A673 (cell line): ENCODE results near the gene SLC27A1. TPM values are rescaled to one million over a fixed set of nuclear protein-coding genes. Genes with fewer than 3 reads are reported as not detected.

Source experiments
- BruUV-seq: library from RNA; stranded (reverse); fragments of 400-500 nt; replicated peaks from 2 replicates; lab custom pipeline; 2021; lab: Mats Ljungman, UMichigan
- CTCF ChIA-PET: fragments of 300-600 bp; sonication (Branson Sonifier 250); formaldehyde crosslinking; loops from one replicate; lab custom pipeline; 2022; ENCODE audit warnings: antibody characterized with exemption; lab: Charles Lee
- POLR2A ChIA-PET: fragments of 300-600 bp; sonication (Branson Sonifier 250); formaldehyde crosslinking; loops from one replicate; lab custom pipeline; 2022; ENCODE audit warnings: antibody characterized with exemption; ENCODE audit not compliant: low non-redundant PET; lab: Charles Lee
- DNase-seq: peaks from one replicate; pipeline ENCODE4 v3.0.0-alpha.2; 2015; ENCODE audit warnings: low spot score
- H3K27ac ChIP-seq: fragments of 200-600 bp; sonication (generic); 2 replicates; pipeline ENCODE4 v1.5.1; 2016; ENCODE audit warnings: mixed run types, low read depth, mild to moderate bottlenecking, mixed read lengths, antibody characterized with exemption, low read length; ENCODE audit not compliant: poor library complexity, severe bottlenecking
- H3K27me3 ChIP-seq: fragments of 200-600 bp; sonication (generic); replicated peaks from 2 replicates; pipeline ENCODE4 v1.6.1; 2017; ENCODE audit warnings: mixed run types, low read depth, mild to moderate bottlenecking, mixed read lengths, antibody characterized with exemption, low read length; ENCODE audit not compliant: insufficient read depth, poor library complexity
- H3K36me3 ChIP-seq: fragments of 200-600 bp; sonication (generic); 2 replicates; pipeline ENCODE4 v1.6.1; 2016; ENCODE audit warnings: mixed run types, mild to moderate bottlenecking, mixed read lengths, antibody characterized with exemption, low read length; ENCODE audit not compliant: insufficient read depth, poor library complexity, severe bottlenecking
- H3K4me1 ChIP-seq: fragments of 200-600 bp; sonication (generic); 2 replicates; pipeline ENCODE4 v1.6.1; 2017; ENCODE audit warnings: mixed run types, mild to moderate bottlenecking, mixed read lengths, antibody characterized with exemption, low read length; ENCODE audit not compliant: insufficient read depth, poor library complexity, severe bottlenecking
- H3K4me3 ChIP-seq: fragments of 200-600 bp; sonication (generic); 2 replicates; pipeline ENCODE4 v1.5.1; 2016; ENCODE audit warnings: low read depth, mixed run types, mild to moderate bottlenecking, mixed read lengths, low read length; ENCODE audit not compliant: poor library complexity, severe bottlenecking
- H3K9me3 ChIP-seq: fragments of 200-600 bp; sonication (generic); 2 replicates; pipeline ENCODE4 v1.6.1; 2016; ENCODE audit warnings: mixed run types, low read depth, mild to moderate bottlenecking, mixed read lengths, antibody characterized with exemption, low read length; ENCODE audit not compliant: poor library complexity, severe bottlenecking
- EZH2 ChIP-seq: fragments of 200-600 bp; sonication (generic); IDR thresholded peaks from 2 replicates; pipeline ENCODE4 v1.6.1; 2017; ENCODE audit warnings: borderline replicate concordance, low read depth, mild to moderate bottlenecking, mixed read lengths, antibody characterized with exemption, low read length; ENCODE audit not compliant: poor library complexity, severe bottlenecking
- intact Hi-C: fragments of 100-400 bp; cut with micrococcal nuclease; formaldehyde crosslinking; loops from one replicate; pipeline ENCODE4 v1.10.0; 2022; ENCODE audit not compliant: unreplicated experiment
- total RNA-seq: library from RNA; stranded (reverse); gene quantifications from 2 replicates; pipeline ENCODE4 v1.2.3, GENCODE V29; 2021
- TF ChIP-seq, protein P1 (sequence below): fragments of 300-800, 200-600 bp; sonication (generic); conservative IDR thresholded peaks from 2 replicates; pipeline ENCODE4 v1.5.1; 2017; ENCODE audit warnings: low read depth, mild to moderate bottlenecking, antibody characterized with exemption, low read length, moderate library complexity, mixed read lengths

Gene SLC27A1
- total RNA-seq, 1 experiment from 2014 or later = 3.0 TPM

DNA sequence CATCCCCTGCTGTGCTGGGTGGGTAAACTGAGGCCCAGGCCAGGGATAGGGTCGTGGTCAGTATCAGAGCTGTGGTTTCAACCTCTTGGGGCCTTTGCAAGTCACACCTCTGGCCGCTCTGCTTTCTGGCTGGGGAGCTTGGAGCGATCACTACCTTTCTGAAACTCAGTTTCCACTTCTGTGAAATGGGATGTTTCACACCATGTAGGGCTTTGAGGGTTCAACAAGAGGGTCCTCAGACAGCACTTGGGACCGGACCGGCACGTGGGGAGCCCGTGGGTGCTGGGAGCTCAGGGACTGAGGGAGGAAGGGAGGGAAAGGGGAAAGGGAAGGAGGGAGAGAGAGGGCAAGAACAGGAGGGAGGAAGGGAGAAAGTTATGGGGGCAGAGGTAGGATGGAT, 62.2 kb downstream of the SLC27A1 start:
- CTCF ChIA-PET = no interaction called here

DNA sequence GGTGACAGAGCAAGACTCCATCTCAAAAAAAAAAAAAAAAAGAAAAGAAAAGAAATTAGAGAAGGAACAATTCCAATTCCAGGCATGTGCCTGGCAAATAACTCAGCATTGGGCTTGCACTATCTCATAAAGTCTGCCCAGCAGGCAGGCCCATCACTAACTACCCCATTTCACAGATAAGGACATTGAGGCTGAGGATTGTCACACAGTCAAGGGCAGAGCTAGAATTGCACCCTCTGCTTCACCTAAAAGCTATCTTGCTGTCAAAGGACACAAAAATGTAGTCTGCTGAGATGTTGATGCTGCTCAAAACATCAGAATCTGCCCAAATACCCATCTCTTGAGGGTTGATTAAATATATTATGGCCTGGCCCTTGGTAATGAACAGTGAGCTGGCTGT, 64.4 kb downstream of the SLC27A1 start:
- DNase-seq = no peak
- H3K4me3 ChIP-seq = no peak overlapping the region
- H3K4me1 ChIP-seq = peaks cover 8% of the 10 kb centered on the region
- intact Hi-C loops = no loop called here
- no peaks in the 10 kb centered on the region for H3K27me3 ChIP-seq
- ChIA-PET CTCF (no interaction called here), POLR2A (no interaction called here)
- no TSS peak for BruUV-seq
- no peak overlapping the region for H3K27ac ChIP-seq
- H3K36me3 ChIP-seq = no peaks in the 10 kb centered on the region
- TF ChIP-seq EZH2 = no peak
- TF ChIP-seq, protein P1, sequence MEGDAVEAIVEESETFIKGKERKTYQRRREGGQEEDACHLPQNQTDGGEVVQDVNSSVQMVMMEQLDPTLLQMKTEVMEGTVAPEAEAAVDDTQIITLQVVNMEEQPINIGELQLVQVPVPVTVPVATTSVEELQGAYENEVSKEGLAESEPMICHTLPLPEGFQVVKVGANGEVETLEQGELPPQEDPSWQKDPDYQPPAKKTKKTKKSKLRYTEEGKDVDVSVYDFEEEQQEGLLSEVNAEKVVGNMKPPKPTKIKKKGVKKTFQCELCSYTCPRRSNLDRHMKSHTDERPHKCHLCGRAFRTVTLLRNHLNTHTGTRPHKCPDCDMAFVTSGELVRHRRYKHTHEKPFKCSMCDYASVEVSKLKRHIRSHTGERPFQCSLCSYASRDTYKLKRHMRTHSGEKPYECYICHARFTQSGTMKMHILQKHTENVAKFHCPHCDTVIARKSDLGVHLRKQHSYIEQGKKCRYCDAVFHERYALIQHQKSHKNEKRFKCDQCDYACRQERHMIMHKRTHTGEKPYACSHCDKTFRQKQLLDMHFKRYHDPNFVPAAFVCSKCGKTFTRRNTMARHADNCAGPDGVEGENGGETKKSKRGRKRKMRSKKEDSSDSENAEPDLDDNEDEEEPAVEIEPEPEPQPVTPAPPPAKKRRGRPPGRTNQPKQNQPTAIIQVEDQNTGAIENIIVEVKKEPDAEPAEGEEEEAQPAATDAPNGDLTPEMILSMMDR = no peak
- H3K9me3 ChIP-seq = no peaks in the 10 kb centered on the region

More for the DNA sequence above, 62.2 kb downstream of the SLC27A1 start:
- BruUV-seq = no TSS peak
- POLR2A ChIA-PET = no interaction called here
- no peak for TF ChIP-seq EZH2
- TF ChIP-seq, protein P1 = no peak
- Histone ChIP-seq H3K4me1 (peaks cover 8% of the 10 kb centered on the region), H3K36me3 (no peaks in the 10 kb centered on the region), H3K4me3 (no peak overlapping the region), H3K27ac (no peak overlapping the region), H3K9me3 (peaks cover 2% of the 10 kb centered on the region), H3K27me3 (no peaks in the 10 kb centered on the region)
- intact Hi-C loops = no loop called here
- no peak for DNase-seq

DNA sequence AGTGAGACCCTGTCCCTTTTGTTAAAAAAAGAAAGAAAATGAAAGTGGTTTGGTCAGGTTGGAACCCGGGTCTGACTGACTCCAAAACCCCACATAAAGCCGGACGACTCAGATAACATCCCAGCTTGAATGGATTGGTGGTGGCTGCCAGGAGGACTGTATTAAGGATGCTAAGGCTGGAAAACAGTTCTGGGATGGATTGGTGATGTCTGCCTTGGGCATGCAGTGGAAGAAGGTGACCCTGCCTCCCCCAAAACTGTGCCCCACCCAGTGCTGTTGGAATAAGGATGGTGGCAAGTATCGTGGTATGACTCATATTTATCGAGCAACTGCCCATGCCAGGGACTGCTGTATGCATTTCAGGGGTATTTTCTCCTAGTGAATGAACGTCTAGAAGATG, 66.6 kb downstream of the SLC27A1 start:
- H3K9me3 ChIP-seq = no peaks in the 10 kb centered on the region
- H3K27me3 ChIP-seq = no peaks in the 10 kb centered on the region
- BruUV-seq = no TSS peak
- H3K27ac ChIP-seq = no peak overlapping the region
- TF ChIP-seq, protein P1 = no peak
- no peak for TF ChIP-seq EZH2
- POLR2A ChIA-PET = no interaction called here
- no peak for DNase-seq
- H3K4me1 ChIP-seq = no peaks in the 10 kb centered on the region
- intact Hi-C loops = no loop called here
- CTCF ChIA-PET = no interaction called here
- H3K4me3 ChIP-seq = no peak overlapping the region
- H3K36me3 ChIP-seq = no peaks in the 10 kb centered on the region
